Stimulated activated CD4-positive, alpha-beta T cell treated with anti-CD3 and anti-CD28 coated beads, Interleukin-1b, Interleukin-23, amount 100 ng/mL, for 48 hours (primary cell): ENCODE data around the gene ADAMTS2.

Experiments
- DNase-seq: peaks from one replicate; pipeline ENCODE4 v3.0.0-alpha.2; 2020

Gene ADAMTS2

DNA sequence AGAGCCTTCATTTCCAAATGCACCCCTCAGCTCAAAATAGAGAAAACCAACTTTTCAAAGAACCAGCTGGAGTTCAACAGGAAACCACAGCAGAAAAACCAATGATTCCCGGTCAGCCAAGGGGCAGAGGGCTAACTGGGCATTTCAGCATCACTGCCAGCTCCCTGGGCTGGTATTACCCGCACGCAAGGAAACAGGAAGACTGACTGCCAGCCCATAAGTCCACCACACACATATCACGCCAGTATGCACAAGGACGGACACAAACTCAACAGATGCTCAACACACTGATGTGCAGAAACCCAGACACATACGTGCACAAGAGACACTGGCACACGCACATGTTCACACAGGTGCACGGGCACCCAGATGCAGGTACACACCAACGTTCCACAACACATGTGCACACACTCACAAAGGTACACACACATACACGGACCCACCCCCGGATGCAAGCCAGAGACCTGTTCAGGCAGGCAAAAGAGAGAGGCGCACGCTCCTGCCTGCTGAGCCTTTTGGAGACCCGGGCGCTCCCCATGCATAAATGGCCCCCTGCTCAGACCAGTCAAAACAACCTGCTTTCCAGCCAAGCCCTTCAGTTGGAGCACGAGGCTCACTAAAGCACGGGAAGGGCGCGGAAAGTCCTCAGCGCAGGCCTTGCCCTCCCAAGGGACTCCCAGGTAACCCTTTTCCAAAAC, 2.1 kb downstream of the ADAMTS2 start:
- no peak for DNase-seq

DNA sequence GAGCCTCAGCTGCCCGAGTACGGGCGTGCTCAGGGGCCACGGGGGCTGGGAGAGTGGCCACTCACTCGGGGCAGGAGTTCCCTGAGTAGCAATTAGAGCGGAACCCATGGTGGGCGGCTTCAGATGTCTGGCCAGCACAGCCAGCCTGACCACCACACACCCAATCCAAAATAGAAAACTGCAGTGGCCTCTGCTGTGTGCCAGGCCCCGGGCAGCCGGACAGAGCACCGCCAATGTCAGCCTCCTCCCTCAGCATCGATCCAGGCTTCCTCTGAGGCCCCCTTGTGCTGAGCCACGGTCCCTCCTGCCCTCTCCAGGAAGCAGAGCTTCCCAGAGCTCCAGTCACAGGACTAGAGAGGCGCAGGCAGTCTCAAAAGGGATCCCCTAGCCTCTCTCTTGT, 2.7 kb downstream of the ADAMTS2 start:
- no peak for DNase-seq

DNA sequence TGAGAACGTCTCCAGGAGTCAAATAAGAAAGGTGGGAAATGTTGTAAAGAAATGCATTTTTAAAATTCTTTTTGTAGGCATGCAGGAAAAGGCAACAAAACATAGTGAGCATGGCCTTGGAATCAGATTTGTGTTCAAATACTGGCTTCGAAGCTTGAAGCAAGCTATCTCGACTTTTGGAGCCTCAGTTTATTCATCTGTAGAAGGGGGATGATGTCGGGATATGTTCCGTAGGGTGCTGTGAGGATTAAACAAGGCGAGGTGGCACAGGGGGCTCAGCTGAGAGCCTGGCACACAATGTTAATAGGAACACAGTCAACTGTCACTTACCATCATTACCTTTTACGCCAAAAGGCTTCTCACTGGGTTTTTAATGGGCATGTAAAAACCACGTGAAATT, 4.8 kb downstream of the ADAMTS2 start:
- no peak for DNase-seq

DNA sequence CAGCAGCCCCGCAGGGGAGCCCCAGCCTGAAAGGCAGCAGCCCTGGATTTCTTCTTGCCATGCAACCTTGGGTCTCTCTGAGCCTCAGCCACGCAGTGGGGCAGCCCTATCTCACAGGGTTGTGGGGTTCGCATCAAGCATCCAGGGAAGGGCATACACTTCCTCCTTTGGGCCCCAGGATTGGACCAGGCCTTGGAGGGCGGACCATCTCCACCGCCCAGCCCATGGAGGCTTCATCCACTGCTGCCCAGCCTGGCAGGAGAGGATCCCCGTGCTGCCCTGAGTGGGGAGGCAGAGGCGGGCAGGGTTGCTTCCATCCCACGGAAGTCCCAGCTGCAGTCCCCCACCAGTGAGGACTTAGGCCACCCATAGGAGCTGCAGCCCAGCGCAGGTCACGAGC, 5.3 kb downstream of the ADAMTS2 start:
- no peak for DNase-seq

- no peak for DNase-seq
Measured at GRCh38 chr5:179339081-179339480, 6.2 kb downstream of the ADAMTS2 start.

GRCh38 chr5:179337796-179338676, 7.2 kb downstream of the ADAMTS2 start:
- DNase-seq, result no peak

- DNase-seq, result no peak
Measured at GRCh38 chr5:179336871-179337795, 8.1 kb downstream of the ADAMTS2 start.

DNA sequence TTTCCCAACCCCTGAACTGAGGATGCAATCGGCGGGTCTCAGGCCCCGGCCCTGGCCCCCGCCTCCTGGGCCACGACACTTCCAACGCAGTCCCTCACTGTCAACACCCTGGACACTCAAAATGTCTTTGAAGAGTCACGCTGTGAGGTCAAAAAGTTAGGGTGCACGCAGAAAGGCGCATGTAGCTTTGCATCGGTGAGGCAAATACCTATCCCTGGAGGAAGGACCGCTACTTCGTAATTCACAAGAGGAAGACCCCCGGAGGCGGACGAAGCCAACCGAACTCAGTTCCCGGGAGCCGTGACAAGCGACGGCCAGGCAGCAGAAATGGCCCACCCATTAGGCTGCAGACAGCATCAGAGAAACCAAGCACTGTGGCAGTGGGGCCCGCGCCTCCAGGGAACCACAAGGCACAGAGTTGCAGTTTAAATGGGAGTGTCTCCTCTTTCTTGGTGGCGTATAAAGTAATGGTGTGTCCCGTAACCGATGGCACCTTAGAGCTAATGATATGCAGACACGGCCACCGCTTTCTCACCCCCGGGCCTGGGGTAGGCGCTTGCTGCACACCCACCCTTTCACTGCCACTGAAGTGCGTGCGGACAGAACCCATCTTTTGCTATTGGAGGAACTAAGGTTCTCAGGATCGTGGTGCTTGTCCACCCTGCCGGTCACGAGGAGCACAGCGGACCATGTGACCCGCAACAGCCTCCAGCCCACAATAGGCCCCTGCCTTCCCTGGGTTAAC, 9.0 kb downstream of the ADAMTS2 start:
- no peak for DNase-seq

DNA sequence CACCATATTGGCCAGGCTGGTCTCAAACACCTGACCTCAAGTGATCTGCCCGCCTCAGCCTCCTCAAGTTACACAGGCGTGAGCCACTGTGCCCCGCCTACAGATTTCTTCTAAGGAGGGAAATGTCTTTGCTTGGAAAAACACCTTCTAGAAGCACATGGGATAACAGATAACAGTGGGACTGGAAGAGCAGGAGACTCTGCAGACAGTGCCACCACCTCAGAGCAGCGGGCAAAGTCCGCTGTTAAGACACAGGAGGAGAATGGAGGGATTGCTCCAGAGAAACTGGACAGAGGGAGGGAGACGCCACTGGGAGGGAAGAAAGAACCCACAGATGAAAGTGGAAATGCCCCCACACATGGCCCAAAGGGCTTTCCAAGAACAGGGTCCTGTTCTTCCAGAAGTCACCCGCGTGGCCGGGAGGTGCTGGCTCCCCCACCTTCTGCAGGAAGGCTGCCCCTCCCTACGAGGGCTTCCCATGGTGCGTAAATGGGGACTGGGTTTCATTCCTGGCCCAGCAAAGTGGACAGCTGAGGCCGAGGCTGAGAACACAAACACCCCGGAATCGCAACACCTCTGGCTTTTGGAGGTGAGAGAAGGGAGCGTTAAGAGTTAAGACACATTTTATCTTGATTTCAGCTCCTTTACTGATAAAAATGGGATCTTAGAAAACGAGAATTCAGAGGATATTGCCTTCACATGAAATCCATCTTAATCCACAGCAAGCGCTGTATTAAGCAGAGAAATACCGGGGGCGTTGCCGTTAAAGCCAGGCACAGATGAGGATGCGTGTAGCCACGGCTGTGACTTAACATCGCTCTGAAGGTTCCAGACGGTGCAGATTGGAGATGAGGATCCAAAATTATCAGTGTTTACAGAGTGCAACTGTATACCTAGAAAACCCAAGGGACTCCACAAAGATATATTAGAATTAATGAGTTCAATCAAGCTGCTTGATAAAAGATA, 11.2 kb downstream of the ADAMTS2 start:
- DNase-seq, result no peak

GRCh38 chr5:179332741-179333290, 12.4 kb downstream of the ADAMTS2 start:
- no peak for DNase-seq

GRCh38 chr5:179331591-179332375, 13.5 kb downstream of the ADAMTS2 start:
- no peak for DNase-seq

- DNase-seq, result no peak
Measured at GRCh38 chr5:179330186-179330900, 14.9 kb downstream of the ADAMTS2 start.

DNA sequence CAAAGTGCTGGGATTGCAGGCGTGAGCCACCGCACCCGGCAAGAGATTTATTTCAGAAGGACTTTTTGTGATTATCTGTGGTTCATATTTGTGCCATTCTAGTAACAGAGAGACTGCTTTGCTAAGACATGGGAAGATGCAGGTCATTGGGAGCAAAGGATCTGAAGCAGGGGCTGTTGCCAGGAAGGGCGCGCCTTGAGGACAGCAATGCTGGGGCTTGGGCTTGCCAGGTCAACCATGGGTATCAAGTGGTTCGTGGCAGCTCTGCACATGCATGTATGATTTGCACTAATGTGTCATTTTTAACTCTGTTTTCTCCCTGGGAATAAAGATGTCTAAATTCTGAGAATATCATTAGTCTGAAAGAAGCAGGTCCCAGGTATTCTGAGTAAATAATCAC, 17.0 kb downstream of the ADAMTS2 start:
- DNase-seq, result no peak

DNA sequence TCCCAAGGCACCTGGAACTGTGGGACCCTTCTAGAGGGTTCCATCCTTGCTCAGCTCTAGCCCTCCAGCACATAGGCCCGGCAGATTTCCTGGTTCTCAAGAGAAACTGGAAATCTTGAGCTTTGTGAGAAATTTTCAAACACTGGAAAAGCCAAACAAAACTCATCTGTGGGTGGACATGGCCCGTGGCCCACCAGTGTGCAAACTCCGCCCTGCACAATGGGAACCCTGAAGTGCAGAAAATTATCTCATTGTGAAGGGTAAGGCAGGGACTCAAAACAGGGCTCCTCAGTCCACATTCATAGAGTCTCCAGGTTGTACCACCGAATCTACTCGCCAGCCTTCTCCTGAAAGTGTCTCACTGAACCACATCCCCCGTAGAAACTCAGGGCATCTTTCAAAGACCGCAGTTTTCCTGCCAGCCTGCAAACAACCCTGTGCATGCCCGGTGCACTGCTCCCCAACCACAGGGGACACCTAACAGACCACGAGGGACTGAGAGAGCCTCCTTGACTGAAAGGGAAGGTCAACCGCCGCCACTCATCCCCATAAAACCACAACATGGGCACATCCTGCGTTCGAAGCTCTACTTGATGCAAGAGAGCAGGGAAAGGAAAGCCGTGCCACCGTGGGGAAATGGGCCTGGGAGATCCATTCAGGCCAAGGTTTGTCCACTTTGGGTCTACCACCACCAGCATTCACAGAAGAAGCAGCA, 18.1 kb downstream of the ADAMTS2 start:
- no peak for DNase-seq

DNA sequence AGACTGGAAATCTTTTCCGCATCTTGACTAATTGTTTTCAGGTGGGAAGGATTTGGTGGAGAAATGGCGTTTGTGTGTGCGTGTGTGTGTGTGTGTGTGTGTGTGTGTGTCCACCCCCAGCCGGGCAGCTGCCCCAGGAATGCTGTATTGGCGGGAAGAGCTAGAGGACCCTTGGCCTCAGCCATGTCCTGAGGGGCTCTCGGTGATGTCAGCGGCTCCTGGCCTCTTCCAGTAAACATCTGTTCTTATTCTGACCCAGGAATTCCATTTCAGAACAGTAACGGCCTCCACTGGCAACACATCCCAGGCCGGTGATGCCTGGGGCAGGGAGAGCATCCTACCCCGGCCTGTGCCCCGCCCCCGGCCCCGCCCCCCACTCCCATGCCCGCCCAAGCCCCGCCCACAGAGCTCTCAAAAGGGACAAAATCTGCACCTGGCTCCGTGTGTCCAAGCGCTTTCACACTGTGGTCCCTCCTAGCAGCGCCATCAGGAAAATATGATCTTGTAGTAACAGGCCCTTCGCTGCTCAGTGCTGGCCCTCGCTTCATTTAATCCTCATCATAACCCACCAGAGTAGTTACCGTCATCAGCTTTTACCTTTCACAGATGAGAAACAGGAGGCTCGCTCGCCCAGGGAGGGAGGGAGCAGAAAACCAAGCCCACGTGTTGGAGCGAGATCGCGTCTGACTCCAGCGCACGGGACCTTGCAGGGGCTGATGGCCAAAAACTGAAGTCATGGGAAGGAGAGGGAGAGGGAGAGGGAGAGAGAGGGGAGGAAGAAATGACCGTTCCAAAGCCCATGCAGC, 18.9 kb downstream of the ADAMTS2 start:
- no peak for DNase-seq

DNA sequence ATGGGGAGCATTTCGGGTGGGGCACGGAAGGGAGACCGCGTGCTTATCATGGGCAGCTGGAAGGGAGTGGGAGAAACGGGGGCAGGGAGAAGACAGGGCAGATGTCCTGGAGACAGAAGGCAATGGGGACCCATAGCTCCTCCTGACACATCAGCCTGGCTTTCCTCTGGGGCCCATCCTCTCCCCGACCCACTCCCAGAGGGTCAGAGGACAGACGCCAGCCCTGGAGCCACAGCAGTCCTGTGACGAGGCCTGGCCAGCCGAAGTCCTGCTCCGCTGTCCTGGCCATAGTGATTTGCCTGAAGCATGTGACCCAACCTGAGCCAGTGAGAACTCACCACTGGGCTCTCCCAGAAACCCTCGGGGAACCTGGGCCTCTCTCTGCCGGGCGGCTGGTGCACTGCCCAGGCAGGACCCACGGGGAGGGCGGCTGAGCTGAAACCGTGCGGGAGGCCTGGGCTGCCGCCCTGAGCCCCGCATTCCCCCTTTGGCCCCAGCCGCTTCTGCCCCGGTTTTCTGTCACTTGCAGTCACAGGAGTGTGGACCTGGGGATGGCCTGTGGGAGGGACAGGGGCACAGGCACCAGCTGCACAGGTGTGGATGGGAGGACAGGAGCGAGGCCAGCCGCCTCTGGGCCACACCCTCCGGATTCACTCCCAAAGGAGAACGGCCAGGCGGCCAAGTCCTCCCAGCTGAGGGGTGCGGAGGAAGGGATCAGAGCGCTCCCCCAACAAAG, 19.8 kb downstream of the ADAMTS2 start:
- DNase-seq, result no peak

DNA sequence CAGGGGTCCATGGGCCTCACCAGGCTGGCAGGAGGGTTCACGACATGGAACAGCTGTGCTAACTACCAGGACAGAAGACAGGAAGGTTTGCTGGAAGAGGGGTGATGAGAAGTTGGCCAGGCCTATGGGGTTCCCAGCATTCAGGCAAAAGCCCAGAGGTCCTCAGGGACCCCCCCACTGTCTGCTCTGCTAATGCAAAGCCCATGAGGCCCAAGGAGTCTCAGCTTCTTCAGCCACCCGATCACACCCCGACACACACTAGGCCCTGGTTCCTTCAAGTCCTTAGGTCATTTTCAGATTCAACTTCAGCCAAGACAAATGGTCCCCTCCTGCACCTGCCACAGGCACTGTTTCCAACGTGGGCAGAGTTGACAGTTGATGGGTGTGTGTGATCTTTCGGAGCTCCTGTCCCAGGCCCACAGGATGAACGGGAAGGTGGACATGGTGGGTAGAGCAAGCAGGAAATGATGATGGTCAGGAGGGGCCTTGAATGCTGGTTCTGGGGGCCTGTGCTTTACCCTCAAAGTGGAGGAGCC, 20.4 kb downstream of the ADAMTS2 start:
- no peak for DNase-seq
